DMS153 (cell line): Measurements from ENCODE around the gene HPCAL1.

Experiments used
- DNase-seq: peaks from one replicate; lab custom pipeline; 2025; lab: John Stamatoyannopoulos, UW

The HPCAL1 gene

GRCh38 chr2:10337449-10338269 lies 35.0 kb downstream of the HPCAL1 start:
- DNase-seq, result no peak

DNA sequence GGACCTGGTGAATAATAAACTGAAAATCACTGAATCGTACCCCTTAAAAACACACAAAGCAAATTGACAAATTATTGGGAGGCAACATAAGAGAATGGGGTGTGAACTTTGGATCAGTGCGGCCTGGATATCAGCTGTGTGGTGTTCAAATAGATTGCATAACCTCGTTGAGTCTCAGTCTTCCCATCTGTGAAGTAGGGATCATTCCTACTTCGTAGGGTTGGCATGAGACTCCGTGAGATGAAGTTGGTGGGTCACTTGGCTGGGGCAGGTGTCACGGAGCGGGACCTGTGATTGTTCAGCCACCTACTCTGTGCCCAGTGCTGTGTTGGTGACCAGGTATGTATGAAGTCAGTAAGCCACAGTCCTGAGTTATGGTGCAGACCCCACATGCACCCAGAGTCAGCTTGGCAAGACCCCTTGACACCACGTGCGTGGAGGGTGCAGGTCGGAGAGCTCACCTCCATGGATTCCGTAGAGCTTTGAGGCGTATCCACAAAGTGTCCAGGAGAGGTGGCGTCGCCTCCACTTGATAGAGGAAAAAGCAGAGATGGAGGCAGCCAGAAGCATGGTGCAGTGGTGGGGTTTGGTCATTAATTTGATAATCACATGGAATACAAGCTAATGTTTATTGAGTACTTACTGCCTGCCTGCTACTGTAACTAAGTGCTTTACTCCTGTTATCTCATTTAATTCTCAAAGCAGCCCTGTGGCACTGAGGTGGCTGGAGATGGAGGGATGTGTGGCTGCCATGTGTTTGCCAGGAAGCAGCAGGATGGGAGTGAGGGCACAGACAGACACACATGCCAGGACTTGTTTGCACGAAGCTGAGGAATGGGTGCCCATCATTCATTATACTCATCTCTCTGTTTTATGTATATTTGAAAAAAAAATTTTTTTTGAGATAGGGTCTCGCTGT lies 35.8 kb downstream of the HPCAL1 start:
- no peak for DNase-seq

DNA sequence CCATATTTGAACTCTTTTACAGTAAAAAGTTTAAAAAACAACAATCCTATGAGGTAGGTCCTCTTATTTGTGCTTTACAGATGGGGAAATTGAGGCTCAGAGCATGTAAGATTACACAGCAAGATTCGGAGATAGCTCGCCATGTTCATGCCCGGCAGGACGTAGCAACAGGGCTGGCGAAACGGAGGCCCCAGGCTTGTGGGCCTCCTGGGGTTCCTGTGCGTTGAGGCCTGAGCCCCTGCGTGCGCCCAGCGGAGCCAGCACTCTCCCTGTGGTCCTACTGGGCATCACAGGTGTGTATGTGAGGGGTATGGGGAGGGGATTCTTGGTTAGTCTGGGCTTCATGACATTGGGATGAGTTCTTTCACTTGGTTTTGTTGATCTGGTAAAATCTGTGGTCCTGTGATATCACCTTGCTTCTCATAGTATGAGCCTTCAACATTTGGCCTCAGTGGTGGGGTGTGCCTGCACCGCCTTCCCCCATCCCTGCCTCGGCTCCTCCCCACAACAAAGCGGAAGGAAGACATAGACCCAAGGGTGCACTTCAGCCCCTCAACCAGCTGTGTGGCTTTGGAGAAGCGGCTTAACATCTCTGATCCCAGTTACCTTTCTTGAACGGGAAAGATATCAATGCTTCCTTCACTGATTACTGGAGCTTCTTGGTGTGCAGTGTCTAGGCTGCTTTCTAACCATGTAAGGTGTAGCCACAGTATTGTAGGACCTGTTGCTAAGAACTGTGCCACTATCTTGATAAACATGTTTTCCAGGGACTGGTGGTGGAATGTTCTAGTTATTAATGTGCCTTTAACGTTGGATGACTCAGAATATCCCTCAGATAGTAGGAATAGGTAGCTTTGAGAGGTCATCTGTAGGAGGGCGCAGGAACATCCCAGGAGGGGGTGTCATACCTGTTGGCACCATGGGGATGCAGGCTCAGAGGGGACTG lies 37.2 kb downstream of the HPCAL1 start:
- no peak for DNase-seq

DNA sequence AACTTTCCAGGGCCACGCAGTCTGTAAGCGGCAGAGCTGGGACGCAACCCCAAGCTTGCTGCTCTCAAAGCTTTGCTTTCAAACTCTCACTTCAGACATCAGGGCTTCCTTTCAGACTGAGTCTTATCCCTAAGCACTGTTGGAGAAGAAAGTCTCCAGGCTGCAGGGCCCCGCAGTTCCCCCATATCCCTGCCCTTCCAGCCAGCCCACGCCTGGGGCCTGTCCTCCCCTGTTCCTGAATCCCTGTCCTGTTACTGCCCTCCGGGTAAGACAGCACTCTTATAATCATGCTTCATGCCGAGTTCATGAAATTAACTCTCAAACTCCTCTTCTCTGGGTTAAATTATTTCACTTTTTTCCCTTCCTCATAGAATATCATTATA lies 37.9 kb downstream of the HPCAL1 start:
- DNase-seq, result no peak

DNA sequence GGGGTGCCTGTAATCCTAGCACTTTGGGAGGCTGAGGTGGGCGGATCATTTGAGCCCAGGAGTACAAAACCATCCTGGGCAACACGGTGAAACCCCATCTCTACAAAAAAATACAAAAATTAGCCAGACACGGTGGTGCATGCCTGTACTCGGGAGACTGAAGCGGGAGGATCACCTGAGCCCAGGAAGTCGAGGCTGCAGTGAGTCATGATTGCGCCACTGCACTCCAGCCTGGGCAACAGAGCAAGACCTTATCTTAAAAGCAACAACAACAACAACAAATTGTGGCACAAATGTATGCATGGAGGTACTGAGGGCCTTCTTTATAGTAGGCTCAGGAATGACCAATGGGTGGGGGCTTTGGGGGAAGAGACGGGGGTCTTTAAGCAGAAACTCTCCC lies 38.5 kb downstream of the HPCAL1 start:
- DNase-seq, result no peak

DNA sequence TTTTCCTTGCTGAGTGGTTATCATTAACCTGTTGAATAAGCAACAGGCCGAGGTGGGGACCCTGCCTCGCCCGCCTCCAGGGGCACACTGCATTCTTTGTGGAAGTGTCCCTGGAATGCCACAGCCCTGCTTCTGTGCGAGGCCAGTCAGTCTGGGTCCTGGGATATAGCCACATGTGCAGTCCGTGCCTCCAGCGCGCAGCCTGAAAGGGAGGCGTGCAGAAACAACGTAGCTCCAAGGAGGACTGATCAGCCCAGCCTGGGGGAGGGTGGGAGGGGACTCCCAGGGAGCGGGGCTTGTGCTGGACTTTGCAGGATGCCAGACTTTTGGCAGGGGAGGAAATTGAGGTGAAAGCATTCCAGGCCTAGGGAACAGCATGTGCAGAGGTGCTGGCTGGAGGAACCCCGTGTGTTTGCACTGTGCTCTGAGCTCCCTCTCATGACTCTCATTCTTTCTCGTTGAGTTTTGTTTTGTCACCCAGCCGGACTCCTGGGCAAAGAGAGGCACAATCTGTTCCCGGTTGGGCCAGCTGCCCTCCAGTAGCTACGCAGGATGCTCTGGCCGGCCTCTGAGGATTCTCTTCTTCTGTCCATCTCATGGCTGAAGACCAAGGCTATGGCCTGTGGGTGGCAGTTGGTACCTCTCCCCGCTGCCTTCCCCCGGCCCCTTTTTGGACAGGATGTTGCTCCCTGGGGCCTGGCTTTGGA lies 39.7 kb downstream of the HPCAL1 start:
- no peak for DNase-seq

DNA sequence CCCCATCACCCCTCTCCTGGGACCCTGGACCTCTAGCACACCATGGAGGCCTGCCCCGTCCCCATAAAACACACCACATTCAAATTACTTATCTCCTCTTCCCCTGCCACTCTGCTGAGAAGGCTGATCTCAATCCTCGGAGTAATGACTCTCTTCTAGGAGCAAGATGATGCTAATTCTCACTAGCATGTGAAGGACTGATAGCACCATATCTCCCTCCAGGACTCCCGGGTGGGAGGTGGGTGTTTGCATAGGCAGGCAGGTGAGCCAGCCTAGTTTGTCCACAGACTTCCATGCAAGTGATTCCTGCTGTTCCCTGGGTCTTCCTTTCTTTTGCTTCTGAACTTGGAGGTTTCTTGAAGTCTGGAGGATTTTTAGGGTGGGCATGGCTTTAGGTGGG lies 40.5 kb downstream of the HPCAL1 start:
- no peak for DNase-seq

DNA sequence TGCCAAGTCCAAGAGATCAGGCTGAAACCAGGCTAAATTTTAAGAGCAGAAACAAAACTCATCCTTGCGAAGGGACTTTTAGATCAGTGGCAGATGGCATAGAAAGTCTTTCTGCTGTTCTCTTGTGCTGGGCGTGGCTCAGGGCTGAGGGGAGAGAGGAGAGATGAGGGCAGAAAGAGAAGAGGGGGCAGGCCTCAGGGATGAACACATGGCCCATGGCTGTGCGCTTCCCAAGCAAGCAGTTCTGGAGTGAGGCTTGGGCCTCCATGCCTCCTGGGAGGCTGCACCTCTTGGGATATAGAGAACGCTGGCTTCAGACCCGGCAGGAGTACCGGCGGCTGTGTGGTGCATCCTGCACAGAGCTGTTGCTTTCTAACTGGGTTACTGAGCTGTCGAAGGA lies 41.0 kb downstream of the HPCAL1 start:
- no peak for DNase-seq

GRCh38 chr2:10344105-10345066 lies 41.7 kb downstream of the HPCAL1 start:
- no peak for DNase-seq

- no peak for DNase-seq
Measured at GRCh38 chr2:10345126-10345525, 42.4 kb downstream of the HPCAL1 start.

DNA sequence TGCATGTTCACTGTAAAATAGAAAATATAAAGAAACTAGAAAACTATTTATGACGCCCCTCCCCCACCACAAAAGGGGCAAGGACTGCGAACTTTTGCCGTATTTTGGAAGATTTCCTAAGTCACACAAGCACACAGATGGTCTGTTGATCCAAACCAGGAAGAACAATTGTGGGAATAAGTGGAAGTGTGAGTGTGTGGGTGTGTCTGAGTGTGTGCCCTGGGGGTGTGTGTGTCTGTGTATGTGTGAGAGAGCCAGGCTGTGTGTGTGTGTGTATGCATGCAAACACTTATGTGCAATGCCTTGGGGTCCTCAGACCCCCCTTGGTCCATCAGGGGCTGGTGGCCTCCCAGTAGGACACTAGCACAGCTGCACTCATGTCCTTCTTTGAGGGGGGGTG lies 43.1 kb downstream of the HPCAL1 start:
- DNase-seq, result no peak

GRCh38 chr2:10346929-10347561 lies 44.3 kb downstream of the HPCAL1 start:
- no peak for DNase-seq

DNA sequence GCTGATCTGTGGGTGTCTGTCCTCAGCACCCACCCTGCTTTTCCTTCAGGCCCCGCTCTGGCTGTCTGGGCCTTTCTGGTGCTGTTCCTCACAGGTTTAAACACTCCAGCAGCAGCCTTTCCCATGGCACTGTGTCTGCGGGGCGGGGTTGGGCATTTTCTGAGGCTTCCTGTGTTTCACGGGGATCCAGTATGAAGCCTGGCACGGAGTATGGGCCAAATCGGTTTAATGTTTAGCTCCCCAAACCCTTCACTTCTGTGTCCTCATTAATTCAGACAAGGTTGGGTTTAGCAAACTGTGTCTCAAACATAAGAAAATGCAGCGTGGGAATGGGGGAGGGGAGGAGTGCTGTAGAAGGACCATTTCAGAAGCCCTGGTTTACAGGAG lies 44.9 kb downstream of the HPCAL1 start:
- no peak for DNase-seq

DNA sequence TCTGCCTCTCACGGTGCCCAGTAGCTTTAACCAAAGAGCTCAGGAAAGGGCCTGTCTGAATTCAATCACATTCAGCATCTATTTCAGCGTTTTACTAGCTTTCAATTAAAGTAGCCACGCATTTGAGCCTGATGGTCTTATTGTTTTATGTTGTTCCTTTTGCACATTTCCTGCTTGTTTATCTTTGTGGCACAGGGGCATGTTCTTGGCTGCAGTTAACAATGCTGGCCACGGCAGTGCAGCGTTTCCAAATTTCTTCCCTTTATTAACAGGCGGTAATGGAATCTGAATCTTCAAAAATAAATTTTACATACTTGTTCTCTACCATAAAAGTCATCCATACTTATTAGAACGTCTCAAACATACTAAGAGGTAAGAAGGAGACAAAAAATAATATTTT lies 46.2 kb downstream of the HPCAL1 start:
- DNase-seq, result no peak

DNA sequence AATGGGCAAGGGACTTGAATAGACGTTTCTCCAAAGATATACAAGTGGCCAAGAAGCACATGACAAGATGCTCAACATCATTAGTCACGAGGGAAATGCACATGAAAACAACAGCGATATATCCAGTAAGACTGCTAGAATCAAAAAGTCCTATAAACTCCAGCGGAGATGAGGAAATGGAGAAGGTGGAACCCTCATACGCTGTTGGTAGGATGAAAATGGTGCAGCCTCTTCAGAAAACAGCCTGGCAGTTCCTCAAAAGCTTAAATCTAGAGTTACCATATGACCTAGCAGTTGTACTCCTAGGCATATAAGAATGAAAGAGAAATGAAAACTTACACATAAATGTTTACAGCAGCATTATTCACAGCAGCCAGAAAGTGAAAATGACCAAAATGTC lies 48.1 kb downstream of the HPCAL1 start:
- DNase-seq, result no peak

DNA sequence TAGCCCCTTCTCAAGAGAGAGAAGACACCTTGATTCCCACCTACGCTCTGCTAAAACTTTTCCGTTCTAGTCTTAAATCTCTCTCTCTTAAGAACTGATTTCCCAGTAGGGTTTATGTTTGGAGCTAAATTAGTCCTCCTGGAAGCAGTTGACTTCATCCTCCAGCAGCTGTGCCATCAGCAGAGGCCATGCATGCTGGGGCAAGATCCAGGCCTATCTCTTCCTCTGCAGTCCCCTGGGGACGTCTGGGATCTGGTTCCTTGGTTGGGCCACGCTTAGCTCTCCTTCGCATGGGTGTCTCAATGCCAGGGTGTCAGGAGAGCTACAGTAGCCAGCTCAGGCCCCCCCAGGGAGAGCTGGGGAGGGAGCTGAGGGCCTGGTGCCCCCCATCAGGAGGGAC lies 49.7 kb downstream of the HPCAL1 start:
- DNase-seq, result no peak

DNA sequence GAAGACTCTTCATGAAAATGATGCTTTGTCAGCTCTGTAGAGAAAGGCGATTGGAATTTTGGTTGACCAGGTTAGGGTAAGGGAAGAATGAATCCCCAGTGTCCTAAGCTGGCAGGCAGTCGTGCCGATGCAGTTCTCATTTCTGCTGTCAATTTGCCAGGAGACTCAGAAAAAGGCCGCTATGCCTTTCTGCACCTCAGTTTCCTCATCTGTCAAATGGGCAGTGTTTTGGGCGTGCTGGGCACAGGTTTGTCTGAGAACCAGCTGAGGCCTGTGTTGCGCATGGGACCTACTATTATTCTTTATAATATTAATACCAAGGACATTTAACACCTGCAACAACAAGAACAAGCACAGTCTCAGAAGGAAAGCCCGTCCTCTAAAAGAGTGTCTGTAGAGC lies 50.3 kb downstream of the HPCAL1 start:
- no peak for DNase-seq

DNA sequence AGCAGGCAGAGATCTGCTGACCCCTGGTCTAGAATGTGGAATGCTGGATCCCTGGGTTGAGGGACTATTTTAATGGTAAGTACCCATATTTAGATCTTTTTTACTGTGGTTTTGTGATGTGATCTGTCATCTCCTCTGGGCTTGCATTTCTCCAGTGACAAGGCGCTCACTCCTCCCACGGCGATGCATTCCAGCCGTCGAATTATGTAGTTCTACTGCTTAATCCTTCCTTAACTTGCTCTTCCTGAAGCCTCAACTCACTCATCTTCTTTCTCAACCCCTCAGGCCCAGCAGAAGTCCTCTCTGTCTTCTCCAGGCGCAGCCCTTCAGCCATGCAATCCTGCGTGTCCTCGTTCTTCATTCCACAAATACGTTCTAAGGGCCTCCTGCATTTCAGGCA lies 51.2 kb downstream of the HPCAL1 start:
- no peak for DNase-seq

GRCh38 chr2:10354399-10354798 lies 51.7 kb downstream of the HPCAL1 start:
- DNase-seq, result no peak
